NCI-H1092 treated with DMSO at 0.1 percent for 48 hours (cell line): ENCODE measurements around the gene TAS2R46.
"Not testable (repeated sequence)": the region's sequence is repeated elsewhere in the genome, so short reads cannot be mapped to it uniquely, and the experiment has no call there.

Experiments used
- DNase-seq: peaks from one replicate; lab custom pipeline; 2025; lab: John Stamatoyannopoulos, UW

TAS2R46 gene

GRCh38 chr12:11033959-11034358, 28.1 kb downstream of the TAS2R46 start:
- DNase-seq: not testable (repeated sequence)

GRCh38 chr12:11031307-11031706, 30.8 kb downstream of the TAS2R46 start, which contains the start of gene TAS2R31:
TAS2R31 (minus strand) TSS chr12:11031407; CDS start chr12:11031335, 72 bp downstream.
- DNase-seq: no peak

DNA sequence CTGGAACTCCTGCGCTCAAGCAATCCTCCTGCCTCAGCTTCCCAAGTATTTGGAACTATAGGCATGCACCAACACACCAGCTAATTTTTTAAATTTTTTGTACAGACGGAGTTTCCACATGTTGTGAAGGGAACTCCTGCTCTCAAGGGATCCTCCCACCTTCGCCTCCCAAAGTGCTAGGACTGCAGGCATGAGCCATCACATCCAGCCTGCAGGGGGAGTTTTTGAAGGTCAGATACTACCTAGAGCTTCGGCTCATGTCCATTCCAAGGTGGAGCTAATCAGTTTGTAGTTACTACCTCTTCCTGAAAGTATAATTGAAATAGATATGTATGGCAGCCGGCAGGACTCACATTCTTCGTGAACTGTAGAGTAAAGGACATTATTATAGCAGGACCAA, 36.0 kb downstream of the TAS2R46 start:
- DNase-seq: no peak

DNA sequence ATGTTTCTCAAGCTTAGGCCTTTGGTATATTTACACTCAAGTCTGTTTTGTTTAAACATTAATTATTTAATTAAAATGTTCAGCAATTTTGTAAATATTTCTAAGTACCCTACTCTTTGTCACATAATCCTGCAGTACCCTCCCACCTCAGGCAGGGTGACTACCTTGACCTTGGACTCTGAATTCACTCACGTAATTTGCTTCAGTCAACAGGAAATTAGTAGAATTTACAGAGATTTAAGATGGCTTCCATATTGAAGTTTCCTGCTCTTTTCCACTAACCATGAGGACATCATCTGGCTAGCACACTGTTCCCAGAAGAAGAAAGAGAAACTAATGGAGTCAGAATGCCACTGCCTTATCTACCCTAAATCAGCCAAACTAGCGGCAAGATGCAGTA, 38.7 kb downstream of the TAS2R46 start:
- no peak for DNase-seq

GRCh38 chr12:11022520-11022919, 39.6 kb downstream of the TAS2R46 start, which contains the start of gene TAS2R19:
TAS2R19 (minus strand) TSS chr12:11022620; CDS start chr12:11022571, 49 bp downstream.
- no peak for DNase-seq

GRCh38 chr12:11016937-11017336, 45.2 kb downstream of the TAS2R46 start:
- no peak for DNase-seq

- no peak for DNase-seq
These were observed 46.2 kb downstream of the TAS2R46 start for GRCh38 chr12:11015775-11016430.

DNA sequence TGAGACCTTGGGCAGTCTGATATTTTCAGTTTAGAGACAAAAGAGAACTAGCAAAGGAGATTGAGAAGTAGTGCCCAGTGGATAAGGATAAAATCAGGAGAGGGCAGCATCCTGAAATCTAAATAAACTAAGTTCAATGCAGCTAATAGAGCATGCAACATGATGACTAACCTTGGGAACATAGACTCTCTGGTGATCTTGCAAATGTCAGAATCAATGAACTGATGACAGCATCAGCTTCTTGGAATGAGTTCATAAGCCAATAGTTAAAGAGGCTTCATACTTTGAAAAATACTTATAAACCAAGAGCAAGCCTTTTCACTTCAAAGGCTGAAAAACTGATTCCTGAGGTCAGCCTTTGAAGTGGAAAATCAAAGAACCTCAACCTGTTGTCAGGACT, 47.9 kb downstream of the TAS2R46 start:
- DNase-seq: no peak
